Muscle of arm (tissue), 12 donors: ENCODE measurements around the gene MRPL33. TPM values are rescaled to one million over a fixed set of nuclear protein-coding genes. Genes with fewer than 3 reads are reported as not detected.

Experiments used
- DNase-seq: peaks from one replicate; pipeline ENCODE4 v3.0.0-alpha.2; 2013
- polyA plus RNA-seq, 12 donors: library from polyadenylated mRNA; unstranded; fragments of 120-200 nt; gene quantifications; one replicate each; pipeline ENCODE4 v1.2.1, GENCODE V29; 2013; ENCODE audit not compliant: insufficient read length in 12 of 12

Gene MRPL33
- polyA plus RNA-seq, 12 donors = 74.2 to 150 (median 122) TPM; not detected in 1

DNA sequence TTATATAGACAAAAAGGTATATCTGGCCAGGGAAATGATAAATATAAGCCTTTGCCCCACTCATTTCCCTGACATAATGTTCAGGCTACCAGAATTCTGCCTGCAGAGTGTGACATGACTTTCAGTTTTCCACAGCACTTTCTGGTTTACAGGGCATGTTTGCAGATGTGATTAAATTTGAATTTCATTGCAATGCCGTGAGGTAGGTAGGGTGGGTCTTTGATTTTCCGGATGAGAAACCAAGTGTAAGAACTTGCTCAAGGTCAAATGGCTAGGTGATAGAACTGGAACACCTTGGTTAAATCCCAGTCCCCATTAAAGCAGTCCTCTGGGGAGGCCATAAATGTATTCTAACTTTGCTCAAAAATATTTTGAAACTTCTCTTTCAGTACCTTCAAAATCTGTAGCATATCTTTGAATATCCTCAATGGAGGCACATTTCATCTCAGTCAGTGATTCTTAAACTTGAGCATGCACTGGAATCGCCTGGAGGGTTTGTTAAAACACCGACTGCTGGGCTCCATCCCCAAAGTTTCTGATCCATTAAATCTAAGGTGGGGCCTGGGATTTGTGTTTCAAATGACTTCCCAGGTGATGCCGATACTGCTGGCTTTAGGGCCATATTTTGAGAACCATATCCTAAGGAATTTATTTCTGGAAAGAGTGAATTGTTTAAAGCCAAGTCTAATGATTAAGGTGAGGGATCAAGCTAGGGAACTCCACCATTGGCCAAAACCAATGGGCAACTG, 35.0 kb downstream of the MRPL33 start:
- DNase-seq = no peak

DNA sequence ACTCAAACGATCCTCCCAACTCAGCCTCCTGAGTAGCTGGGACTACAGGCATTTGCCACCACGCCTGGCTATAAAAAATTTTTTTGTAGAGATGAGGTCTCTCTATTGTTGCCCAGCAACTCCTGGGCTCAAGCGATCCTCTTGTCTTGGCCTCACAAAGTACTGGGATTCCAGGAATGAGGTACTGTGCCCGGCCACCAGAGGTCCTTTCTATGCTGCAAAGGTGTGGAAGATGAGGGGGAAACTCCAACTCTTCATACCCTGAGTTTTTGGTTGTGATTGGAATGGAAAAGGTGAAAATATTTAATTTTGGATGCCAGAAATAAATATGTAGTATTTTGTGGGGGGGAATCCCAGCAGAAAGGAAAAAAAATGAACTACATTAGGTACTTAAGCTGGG, 36.0 kb downstream of the MRPL33 start:
- no peak for DNase-seq

GRCh38 chr2:27808418-27808817, 36.9 kb downstream of the MRPL33 start:
- no peak for DNase-seq

- DNase-seq = no peak
These were observed 37.5 kb downstream of the MRPL33 start for GRCh38 chr2:27808984-27809383.

GRCh38 chr2:27809761-27810241, 38.3 kb downstream of the MRPL33 start:
- no peak for DNase-seq

DNA sequence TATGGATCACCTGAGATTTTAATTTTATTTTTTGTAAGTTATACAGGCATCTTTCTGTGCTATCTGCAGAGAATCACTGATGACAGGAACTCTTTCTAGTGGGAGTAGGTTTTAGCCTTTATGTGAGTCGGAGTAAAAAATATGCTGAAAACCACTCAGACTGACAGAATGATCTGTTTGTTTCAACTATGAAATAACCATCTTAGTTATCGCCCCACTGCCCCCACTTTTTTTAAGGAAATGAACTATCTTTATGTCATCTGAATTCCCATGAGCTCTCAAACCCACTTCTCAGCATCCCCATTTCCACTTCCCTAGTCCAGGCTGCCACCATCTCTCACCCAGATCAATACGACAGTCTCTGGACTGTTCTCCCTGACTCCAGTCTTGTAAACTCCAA, 38.9 kb downstream of the MRPL33 start:
- no peak for DNase-seq

DNA sequence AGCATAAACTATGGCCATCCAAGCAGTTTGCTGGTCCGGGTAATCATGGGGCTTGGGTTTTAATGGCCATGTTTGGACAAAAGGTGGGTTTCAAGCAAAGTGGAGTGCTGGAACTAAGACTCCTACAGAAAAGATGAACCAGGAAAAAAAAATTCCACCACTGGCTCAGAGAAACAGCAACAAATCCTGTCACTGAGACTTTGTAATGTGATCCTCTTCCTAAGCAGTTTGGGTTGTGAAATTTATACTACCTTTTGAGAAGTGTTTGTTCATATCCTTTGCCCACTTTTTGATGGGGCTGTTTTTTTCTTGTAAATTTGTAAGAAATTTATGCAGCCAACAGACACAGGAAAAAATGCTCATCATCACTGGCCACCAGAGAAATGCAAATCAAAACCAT, 40.2 kb downstream of the MRPL33 start:
- DNase-seq = no peak

- no peak for DNase-seq
These were observed 43.2 kb downstream of the MRPL33 start for GRCh38 chr2:27814758-27815157.

GRCh38 chr2:27815860-27816438, 44.4 kb downstream of the MRPL33 start:
- no peak for DNase-seq

DNA sequence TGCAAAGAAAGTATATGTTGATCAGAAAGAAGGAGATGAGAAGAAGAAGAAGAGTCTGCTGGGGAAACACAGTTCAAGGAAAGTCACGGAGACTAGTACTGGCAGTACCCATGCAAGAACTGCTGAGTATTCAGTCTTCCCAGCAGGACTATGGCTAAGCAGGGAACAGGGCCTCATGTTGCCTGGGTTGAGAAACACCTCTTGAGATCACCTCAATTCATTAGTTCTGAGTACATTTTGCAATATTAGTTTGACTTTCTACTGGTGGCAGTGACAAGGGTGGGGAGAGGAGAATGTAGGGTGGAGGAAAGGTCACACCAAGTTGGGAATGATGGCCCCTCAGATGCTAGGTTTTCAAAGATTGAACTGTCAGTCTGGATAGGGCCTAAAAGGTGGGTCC, 50.5 kb downstream of the MRPL33 start:
- DNase-seq = no peak

- no peak for DNase-seq
These were observed 51.6 kb downstream of the MRPL33 start for GRCh38 chr2:27823135-27823534.

- no peak for DNase-seq
These were observed 52.0 kb downstream of the MRPL33 start for GRCh38 chr2:27823569-27823968.

DNA sequence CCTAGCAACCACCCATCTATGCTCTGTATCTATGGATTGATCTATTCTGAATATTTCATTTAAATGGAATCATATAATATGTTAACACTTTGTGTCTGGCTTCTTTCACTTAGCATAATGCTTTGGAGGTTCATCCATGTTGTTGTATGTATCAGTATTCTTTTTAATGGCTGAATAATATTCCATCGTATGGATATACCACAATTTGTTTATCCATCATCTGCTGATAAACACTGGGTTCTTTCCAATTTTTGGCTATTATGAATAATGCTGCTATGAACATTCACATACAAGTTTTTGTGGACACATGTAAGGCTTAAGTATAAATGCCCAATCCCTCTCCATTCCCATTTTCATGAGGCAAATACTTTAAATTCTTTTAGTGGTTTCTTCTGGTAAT, 52.9 kb downstream of the MRPL33 start:
- no peak for DNase-seq

- no peak for DNase-seq
These were observed 56.8 kb downstream of the MRPL33 start for GRCh38 chr2:27828305-27828704.

Other genes with a start within 250 kb of the MRPL33 start
- 10 to 100 TPM in 11 of 12 donors, not detected in 1; 38.3 to 60.4 (median 48.9) TPM for gene ZNF512, start 188.7 kb upstream of the MRPL33 start, polyA plus RNA-seq
- 1 to 10 TPM in 11 of 12 donors, not detected in 1; 5.2 to 8.7 (median 7.3) TPM for gene CCDC121, start 142.7 kb upstream of the MRPL33 start, polyA plus RNA-seq
- 10 to 100 TPM in 11 of 12 donors, not detected in 1; 17.1 to 42.6 (median 34.6) TPM for gene GPN1, start 142.7 kb upstream of the MRPL33 start, polyA plus RNA-seq
- 10 to 100 TPM in 11 of 12 donors, not detected in 1; 24.8 to 49.5 (median 32.3) TPM for gene SUPT7L, start 108.1 kb upstream of the MRPL33 start, polyA plus RNA-seq
- gene SLC4A1AP, start 107.8 kb upstream of the MRPL33 start, polyA plus RNA-seq = 10 to 100 TPM in 11 of 12 donors, not detected in 1; 23.8 to 30.1 (median 25.4) TPM
- gene RBKS, start 118.7 kb downstream of the MRPL33 start, polyA plus RNA-seq = 1 to 10 TPM in 5 of 12 donors, under 1 TPM in 5, not detected in 2; 0.63 to 1.7 (median 1.1) TPM
- gene BABAM2, start 119.0 kb downstream of the MRPL33 start, polyA plus RNA-seq = 10 to 100 TPM in 11 of 12 donors, not detected in 1; 23.2 to 30.5 (median 24.7) TPM